Stimulated activated CD8-positive, alpha-beta memory T cell treated with anti-CD3 and anti-CD28 coated beads, Interleukin-12 subunit alpha, Interleukin-12 subunit beta, amount 100 ng/mL, for 24 hours (primary cell): Measurements from ENCODE around the gene UBE4B.
"Not testable (repeated sequence)": the region's sequence is repeated elsewhere in the genome, so short reads cannot be mapped to it uniquely, and the experiment has no call there.

ENCODE experiments used
- DNase-seq: peaks from one replicate; pipeline ENCODE4 v3.0.0-alpha.2; 2020; ENCODE audit errors: extremely low read depth

Gene UBE4B

GRCh38 chr1:10032590-10033358, at the start of gene UBE4B:
Gene UBE4B, plus strand, starts transcription at chr1:10032958. Its CDS starts 713 bp downstream, at chr1:10033671.
- peak; percentile 93 for DNase-seq

DNA sequence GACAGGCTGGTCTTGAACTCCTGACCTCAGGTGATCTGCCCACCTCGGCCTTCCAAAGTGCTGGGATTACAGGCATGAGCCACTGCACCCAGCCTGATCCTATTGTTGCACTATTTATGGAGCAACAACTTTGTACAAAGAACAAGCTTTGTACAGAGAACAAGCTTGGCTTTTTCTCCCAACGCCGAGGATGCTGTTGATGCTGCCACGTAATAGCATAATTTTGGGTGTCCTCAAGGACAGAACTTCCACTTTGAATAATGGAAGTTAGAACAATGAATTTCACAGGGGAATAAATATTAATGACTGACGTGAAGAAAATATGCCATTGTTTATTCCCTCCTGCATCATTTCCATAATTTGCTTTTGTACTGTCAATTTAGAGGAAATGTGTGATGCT, 48.5 kb upstream of the UBE4B start:
- no peak for DNase-seq

- DNase-seq: no peak
Observed at GRCh38 chr1:9985001-9985400, 47.8 kb upstream of the UBE4B start.

GRCh38 chr1:9989773-9990172, 43.0 kb upstream of the UBE4B start:
- DNase-seq: no peak

DNA sequence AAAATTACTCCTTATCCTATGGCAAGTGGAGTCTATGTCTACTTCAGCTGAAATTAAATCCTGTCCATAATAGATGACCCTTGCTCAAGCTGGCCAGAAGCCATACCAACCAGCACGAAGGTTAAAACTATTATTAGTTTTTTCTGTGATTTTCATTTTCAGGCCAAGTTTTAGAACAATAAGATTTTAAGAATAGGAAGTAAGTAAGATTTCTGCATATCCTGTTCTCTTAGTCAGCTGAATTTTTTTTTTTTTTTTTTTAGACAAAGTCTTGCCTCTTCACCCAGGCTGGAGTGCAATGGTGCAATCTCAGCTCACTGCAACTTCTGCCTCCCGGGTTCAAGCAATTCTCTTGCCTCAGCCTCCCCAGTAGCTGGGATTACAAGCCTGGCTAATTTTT, 41.8 kb upstream of the UBE4B start:
- DNase-seq: no peak

DNA sequence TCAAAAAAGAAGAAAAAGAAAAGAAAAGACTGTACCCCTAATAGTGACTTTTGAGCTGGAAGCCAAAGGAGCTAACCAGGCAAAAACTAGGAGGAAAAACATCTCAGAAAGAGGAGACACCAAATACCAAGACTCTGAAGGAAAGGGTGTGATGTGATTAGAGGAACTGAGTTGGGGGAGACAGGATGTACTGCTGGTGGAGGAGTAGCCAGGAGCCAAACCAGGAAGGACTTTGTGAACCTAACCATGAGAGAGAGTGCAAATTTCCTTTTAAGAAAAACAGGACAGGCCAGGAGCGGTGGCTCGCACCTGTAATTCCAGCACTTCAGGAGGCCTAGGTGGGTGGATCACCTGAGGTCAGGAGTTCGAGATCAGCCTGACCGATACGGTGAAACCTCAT, 39.8 kb upstream of the UBE4B start:
- DNase-seq: no peak

- no peak for DNase-seq
Observed at GRCh38 chr1:9993561-9994075, 39.1 kb upstream of the UBE4B start.

- no peak for DNase-seq
Observed at GRCh38 chr1:9996624-9997582, 35.9 kb upstream of the UBE4B start, which contains the start of gene RBP7. Gene RBP7, plus strand, starts transcription at chr1:9997228. Its CDS starts 31 bp downstream, at chr1:9997259.

DNA sequence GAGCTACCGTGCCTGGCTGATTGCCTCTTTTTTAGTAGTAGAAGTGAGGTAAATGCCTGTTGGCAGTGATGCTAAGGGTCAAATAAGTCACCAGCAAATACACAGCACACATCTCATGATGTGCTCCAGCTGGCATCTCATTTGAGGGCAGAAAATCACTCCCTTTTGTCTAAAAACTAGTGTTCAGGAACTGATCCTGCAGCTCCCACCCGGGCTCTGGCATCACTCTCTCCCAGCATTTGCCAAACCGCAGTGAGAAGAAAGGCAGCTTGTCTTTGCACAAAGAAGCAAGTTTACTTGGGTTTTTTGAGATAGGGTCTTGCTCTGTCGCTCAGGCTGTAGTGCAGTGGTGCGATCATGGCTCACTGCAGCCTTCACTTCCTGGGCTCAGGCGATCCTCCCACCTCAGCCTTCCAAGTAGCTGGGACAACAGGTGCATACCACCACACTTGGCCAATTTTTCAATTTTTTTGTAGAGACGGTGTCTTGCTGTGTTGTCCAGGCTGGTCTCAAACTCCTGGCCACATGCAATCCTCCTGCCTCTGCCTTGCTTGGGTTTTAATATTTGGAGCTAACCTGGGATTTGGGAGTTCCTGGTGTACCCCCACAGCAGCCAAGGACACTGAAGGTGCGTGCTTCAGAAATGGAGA, 31.6 kb upstream of the UBE4B start:
- no peak for DNase-seq

DNA sequence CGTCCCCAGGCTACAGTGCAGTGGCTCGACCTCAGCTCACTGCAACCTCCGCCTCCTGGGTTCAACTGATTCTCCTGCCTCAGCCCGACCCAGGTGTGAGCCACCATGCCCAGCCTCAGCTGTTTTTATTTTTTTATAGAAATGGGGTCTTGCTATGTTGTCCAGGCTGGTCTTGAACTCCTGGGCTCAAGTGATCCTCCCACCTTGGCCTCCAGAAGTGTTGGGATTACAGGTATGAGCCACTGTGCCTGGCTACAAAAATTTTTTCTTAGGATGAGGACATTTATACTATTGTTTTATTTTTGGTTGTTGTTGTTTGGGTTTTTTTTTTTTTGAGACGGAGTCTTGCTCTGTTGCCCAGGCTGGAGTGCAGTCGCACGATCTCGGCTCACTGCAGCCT, 27.5 kb upstream of the UBE4B start:
- not testable (repeated sequence) for DNase-seq

- DNase-seq: no peak
Observed at GRCh38 chr1:10007169-10007568, 25.6 kb upstream of the UBE4B start.

- no peak for DNase-seq
Observed at GRCh38 chr1:10014016-10014415, 18.7 kb upstream of the UBE4B start.

GRCh38 chr1:10019561-10019960, 13.2 kb upstream of the UBE4B start:
- no peak for DNase-seq

DNA sequence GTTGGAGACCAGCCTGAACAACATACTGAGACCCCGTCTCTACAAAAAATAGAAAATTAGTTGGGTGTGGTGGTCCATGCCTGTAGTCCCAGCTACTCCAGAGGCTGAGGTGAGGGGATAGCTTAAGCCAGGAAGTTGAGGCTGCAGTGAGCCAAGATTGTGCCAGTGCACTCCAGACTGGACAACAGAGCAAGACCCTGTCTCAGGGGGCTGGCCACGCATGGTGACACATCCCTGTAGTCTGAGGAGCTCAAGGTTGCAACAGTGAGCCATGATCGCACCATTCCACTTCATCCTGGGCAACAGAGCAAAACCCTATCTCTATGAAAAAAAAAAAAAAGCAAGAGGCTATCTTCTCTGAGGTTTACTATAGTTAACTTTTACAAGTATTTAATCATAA, 12.7 kb upstream of the UBE4B start:
- DNase-seq: no peak

DNA sequence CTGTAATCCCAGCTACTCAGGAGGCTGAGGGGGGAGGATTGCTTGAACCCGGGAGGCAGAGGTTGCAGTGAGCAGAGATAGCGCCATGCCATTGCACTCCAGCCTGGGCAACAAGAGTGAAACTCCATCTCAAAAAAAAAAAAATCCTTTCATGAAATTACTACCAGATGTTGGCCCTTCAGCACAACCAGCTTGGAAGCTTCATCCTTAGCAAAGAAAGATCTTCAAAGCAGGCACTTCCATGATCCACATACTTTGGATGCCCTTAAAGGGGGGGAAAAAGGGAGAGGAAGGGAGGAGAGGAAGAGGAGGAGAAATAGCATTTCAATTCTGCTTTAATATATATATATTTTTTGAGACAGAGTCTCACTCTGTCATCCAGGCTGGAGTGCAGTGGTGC, 12.1 kb upstream of the UBE4B start:
- DNase-seq: not testable (repeated sequence)

DNA sequence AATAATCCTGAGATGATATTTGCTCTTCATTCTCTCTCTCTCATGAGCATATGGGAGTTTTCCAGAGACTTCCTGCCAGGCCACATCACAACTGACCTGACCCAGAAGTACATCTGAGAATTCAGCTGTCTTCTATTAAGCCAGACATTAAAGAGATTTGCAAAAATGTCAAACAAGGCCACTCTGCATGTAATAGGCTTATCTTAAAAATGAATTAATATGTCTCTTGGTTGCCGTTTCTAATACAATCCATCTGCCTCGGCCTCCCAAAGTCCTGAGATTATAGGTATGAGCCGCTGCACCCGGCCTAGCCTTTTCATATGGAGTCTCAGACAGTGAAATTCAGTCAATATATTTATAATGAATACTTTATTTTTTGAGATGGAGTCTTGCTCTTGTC, 10.8 kb upstream of the UBE4B start:
- not testable (repeated sequence) for DNase-seq

- no peak for DNase-seq
Observed at GRCh38 chr1:10022656-10023055, 10.1 kb upstream of the UBE4B start.

DNA sequence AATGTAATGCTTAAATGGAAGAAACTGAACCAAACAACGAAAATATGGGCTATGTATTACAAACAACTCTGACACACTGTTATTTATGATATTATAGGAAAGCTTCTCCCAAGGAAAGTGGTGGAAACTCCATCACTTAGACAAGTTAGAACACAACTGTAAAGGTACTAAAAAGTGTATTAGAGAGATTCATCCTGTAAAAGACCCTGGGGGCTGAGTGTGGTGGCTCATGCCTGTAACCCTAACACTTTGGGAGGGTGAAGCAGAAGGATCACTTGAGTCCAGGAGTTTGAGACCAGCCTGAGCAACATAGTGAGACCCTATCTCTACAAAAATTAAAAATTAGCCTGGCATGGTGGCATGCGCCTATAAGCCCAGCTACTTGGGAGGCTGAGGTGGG, 7.4 kb upstream of the UBE4B start:
- no peak for DNase-seq

- DNase-seq: no peak
Observed at GRCh38 chr1:10027027-10027426, 5.7 kb upstream of the UBE4B start.

- not testable (repeated sequence) for DNase-seq
Observed at GRCh38 chr1:10028956-10029500, 3.7 kb upstream of the UBE4B start.

GRCh38 chr1:10031461-10031860, 1.3 kb upstream of the UBE4B start:
- DNase-seq: no peak
